Ramos (cell line): ENCODE measurements around the gene CIAO3.
"Not testable (repeated sequence)": the region's sequence is repeated elsewhere in the genome, so short reads cannot be mapped to it uniquely, and the experiment has no call there.

ENCODE experiments used
- in situ Hi-C: fragments of 300-500 bp; cut with MboI; formaldehyde crosslinking; loops from one replicate; pipeline ENCODE4 v1.14.3; 2022; ENCODE audit warnings: low sequenced_read_pairs; ENCODE audit not compliant: unreplicated experiment

The CIAO3 gene

DNA sequence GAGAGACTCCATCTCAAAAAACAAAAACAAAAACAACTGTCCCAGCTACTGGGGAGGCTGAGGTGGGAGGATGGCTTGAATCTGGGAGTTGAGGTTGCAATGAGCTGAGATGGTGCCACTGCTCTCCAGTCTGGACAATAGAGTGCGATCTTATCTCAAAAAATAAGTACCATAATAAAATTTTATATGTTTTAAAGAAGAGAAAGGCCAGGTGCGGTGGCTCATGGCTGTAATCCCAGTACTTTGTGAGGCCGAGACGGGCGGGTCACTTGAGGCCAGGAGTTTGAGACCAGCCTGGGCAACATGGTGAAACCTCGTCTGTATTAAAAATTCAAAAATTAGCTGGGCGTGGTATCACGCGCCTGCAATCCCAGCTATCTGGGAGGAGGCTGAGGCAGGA, 36.0 kb upstream of the CIAO3 start:
- in situ Hi-C loops, result no loop called here

DNA sequence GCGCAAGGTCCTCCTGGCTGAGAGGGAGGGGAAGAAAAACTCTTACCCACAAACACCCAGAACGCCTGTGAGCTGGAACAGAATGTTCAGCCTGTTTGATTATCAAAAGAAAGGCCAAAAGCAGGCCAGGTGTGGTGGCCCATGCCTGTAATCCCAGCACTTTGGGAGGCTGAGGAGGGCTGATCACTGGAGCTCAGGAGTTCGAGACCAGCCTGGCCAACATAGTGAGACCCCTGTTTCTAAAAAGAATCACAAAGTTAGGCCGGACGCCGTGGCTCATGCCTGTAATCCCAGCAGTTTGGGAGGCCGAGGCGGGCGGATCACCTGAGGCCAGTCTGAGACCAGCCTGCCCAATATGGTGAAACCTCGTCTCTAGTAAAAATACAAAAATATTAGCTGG, 35.5 kb upstream of the CIAO3 start:
- in situ Hi-C loops, result not testable (repeated sequence)

DNA sequence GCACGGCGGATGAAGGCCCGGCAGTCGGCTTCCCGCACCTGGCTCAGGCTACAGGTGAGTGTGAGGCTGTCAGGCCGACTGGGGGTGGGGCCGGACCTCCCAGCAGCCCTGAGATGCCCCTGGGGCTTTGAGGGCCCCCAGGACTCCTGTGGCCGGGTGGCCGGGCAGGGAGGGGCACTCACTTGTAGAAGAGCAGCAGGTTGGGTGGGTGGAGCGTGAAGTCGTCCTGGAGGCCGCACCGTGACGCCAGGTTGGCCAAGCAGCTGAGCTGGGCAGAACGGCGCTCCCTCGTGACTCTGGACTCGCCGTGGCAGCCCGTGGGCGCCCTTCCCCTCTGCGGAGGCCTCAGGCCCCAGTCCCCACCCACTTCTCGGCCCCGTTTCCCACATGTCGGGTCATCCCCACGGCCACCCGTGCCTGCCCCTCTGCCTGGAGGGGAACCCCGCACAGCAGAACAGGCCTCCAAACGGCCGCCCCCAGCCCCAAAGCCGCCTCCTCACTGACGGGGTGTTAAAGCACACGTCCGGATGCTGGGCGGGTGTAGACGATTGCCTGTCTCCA, 34.5 kb upstream of the CIAO3 start:
- in situ Hi-C loops, result no loop called here

DNA sequence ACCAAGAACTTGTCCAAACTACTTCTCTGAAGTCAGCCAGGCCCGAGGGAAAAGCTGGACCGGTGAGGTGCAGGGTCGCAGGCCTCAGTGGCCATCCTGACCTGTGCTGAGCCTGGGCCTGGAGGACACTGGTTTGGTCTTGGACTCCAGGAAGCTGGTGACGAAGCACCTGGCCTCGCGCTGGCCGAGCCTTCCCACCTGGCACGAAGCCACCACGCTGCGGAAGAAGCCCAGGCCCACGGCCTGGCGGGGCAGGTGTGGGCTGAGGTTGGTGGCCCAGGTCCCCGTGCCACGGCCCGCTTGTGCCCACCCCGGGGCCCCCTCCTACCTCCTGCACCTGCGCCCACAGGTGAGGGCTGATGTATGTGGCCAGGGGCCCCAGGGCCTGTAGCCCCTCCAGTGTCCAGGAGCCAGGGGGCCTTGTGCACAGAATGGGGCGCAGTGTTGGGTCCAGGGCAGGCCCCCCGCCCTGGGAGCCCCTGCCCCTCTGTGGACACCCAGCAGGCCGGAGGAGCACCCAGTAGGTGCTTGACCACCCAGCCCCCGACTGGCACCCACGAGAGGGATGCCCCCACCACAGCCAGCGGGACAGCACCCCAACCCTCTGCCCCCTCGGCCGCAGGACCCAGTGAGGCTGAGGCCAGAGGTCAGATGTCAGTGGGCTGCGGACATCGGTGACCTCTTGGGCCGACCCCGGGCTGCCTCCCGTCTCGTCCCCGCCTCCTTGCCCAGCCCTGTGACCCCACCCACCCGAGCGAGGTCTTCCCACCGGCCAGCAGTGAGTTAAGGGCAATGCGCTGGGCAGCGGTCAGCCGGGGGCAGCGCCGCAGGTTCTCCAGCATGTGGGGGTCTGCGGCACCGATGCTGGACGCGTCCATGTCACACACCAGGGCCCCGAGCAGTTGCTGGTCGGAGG, 33.5 kb upstream of the CIAO3 start:
- in situ Hi-C loops, result no loop called here

DNA sequence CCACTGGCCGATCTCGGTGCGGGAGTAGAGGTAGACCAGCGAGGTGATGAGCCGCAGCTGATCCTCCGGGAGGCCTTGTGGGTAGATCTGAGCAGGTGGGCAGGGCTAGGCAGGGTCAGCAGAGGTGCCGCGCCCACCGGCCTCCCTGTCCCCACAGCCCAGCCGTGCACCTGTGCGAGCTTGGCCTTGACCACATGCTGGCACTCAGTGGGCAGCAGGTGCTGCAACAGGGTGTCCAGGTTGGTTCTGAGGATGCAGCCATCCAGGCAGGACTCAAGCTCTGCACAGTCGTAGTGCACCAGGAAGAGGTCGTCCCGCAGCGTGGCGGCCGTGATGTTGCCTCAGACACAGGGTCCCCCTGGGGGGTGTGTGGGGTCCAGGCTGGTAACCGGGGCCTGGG, 32.2 kb upstream of the CIAO3 start:
- in situ Hi-C loops, result no loop called here

DNA sequence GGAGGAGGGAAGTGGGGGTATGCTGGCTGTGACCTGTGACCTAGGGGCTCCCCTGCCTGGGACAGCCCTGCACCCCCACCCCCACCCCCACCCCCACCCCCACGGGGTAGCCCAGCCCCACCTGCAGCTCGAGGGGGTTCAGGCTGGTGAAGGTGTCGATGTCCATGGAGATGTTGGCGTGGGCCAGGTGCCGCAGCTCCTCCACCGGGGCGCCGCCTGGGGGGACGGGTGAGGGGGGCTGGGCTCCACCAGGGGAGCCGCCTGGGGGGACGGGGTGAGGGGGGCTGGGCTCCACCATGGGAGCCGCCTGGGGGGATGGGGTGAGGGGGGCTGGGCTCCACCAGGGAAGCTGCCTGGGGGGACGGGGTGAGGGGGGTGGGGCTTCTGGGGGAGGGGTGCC, 29.6 kb upstream of the CIAO3 start:
- in situ Hi-C loops, result no loop called here

DNA sequence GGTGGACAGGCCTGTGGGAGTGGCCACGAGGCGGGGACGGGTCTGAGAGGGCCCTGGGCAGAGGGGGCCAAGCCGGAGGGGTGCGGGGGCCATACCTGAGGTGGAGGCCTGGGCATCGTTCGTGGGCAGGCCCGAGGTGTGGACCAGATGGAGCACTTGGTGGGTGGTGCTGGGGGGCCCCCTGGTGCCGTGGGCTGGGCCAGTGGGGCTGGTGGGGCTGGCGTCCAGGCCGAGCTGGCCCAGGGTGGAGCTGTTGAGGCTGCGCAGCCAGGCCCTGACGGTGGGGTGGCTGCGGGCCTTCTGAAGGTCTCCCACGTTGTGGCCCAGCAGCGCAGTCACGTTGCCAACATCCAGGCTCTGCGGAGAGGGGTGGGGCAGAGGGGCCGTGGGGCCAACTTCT, 29.1 kb upstream of the CIAO3 start:
- in situ Hi-C loops, result no loop called here

DNA sequence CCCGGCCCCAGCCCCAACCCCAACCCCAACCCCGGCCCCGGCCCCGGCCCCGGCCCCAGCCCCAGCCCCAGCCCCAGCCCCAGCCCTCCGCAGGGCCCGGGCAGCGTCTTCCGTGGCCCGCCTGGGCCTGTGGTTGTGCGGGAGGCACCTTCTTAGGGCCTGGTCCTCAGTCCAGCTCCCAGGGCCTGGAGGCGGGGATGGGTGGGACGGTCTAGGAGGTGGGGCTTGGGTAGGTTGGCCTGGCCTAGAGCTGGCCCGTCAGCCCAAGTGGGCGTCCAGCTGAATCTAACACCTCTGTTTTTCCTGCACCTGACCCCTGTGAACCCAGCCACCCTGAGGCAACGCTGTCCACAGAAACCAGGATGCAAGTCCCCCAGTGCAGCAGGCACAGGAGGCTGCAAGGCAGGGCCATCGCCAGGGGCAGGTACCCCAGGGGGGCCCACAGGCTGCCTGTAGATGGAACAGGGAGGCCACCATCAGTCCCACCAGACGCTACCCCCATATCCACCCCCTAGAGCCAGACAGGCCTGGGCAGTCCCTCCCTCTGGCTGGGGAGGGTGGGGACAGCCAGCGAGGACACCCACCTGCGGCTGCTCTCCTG, 28.5 kb upstream of the CIAO3 start:
- in situ Hi-C loops, result no loop called here

DNA sequence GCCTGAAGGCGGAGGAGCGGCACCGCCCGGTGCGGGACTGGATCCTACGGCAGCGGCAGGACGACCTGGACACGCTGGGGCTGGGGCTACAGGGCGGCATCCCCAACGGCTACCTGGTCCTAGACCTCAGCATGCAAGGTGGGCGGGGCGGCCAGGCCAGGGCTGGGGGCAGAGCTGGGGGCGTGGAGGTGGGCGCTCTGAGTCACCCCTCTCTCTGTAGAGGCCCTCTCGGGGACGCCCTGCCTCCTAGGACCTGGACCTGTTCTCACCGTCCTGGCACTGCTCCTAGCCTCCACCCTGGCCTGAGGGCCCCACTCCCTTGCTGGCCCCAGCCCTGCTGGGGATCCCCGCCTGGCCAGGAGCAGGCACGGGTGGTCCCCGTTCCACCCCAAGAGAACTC, 27.6 kb upstream of the CIAO3 start:
- in situ Hi-C loops, result no loop called here

DNA sequence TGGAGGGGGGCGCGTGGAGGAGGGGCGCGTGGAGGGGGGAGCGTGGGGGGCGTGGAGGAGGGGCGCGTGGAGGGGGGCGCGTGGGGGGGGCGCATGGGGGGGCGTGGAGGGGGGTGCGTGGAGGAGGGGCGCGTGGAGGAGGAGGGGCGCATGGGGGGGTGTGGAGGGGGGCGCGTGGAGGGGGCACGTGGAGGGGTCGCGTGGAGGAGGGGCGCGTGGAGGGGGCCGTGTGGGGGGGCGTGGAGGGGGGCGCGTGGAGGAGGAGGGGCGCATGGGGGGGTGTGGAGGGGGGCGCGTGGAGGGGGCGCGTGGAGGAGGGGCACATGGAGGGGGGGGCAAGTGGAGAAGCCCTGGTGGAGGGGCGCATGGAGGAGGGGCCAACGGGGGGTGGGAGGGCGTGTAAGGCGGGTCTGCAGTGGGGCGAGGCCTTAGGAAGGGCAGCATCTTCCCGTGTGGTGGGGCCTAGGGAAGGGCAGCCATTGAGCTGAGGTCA, 27.0 kb upstream of the CIAO3 start:
- in situ Hi-C loops, result no loop called here

DNA sequence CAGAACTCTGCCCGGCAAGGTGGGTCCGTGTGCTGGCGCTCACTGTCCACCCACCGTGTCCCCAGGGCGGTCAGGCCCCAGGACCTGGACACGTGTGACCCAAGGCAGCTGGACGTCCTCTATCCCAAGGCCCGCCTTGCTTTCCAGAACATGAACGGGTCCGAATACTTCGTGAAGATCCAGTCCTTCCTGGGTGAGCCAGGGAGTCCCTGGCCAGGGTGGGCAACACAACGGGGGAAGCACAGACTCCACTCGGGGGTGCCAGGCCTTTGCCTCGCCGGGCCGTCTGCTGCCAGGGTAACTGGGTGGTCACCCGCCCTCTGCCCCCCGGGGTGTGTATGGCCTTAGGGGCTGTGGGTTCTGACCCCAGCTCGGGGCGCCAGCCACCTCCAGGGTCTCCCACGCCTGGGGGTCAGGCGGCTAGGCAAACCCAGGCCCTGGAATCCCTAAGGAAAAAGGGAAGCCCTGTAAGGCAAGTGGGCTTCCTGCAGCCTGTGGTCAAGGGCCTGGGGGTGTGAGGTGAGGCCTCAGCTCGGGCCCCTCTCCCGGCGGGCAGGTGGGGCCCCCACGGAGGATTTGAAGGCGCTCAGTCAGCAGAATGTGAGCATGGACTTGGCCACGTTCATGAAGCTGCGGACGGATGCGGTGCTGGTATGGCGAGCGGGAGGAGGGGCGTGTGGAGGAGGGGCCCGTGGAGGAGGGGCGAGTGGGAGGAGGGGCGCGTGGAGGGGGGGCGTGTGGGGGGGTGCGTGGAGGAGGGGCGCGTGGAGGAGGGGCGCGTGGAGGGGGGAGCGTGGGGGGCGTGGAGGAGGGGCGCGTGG, 26.2 kb upstream of the CIAO3 start:
- in situ Hi-C loops, result no loop called here

DNA sequence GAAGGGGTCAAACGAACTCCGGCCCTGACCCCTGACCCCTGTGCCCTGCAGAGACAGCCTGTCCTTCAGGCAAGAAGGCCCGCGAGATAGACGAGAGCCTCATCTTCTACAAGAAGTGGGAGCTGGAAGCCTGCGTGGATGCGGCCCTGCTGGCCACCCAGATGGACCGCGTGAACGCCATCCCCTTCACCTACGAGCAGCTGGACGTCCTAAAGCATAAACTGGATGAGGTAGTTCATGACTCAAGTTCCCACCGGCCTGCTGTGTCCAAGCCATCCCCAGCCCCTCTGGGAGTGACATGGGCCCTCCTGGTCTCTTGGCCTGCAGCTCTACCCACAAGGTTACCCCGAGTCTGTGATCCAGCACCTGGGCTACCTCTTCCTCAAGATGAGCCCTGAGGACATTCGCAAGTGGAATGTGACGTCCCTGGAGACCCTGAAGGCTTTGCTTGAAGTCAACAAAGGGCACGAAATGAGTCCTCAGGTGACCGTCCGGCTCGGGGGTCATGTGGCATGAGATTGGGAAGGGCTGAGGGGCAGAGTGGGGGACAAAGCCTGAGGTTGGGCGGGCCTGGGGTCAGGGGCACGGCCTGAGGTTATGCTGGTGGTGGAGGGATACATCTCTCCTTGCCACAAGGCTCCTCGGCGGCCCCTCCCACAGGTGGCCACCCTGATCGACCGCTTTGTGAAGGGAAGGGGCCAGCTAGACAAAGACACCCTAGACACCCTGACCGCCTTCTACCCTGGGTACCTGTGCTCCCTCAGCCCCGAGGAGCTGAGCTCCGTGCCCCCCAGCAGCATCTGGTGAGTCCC, 25.4 kb upstream of the CIAO3 start:
- in situ Hi-C loops, result no loop called here

DNA sequence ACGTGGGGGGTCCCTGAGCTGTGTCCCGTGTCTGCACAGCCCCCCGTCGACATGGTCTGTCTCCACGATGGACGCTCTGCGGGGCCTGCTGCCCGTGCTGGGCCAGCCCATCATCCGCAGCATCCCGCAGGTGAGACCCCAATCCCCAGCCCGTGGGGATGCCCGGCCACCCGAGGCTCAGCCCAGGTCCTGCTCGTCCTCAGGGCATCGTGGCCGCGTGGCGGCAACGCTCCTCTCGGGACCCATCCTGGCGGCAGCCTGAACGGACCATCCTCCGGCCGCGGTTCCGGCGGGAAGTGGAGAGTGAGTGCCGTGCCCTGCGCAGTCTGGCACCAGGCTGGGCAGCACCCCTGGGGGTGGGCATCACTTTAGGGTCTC, 24.7 kb upstream of the CIAO3 start:
- in situ Hi-C loops, result no loop called here

DNA sequence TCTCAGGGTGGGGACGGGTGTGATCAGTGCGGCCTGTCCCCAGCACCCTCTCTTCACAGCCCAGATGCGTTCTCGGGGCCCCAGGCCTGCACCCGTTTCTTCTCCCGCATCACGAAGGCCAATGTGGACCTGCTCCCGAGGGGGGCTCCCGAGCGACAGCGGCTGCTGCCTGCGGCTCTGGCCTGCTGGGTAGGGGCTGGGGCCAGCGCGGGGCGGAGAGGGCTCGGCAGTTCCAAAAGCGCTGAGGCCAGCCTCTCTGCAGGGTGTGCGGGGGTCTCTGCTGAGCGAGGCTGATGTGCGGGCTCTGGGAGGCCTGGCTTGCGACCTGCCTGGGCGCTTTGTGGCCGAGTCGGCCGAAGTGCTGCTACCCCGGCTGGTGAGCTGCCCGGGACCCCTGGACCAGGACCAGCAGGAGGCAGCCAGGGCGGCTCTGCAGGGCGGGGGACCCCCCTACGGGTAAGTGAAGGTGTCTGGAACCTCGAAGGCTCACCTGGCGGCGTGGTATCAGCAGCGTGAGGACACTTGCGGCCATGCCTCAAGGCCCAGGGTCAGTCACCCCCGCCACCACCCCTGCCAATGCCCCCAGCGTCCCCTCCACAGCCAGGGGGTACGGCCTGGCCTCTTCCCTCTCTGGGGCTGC, 24.2 kb upstream of the CIAO3 start:
- in situ Hi-C loops, result no loop called here

DNA sequence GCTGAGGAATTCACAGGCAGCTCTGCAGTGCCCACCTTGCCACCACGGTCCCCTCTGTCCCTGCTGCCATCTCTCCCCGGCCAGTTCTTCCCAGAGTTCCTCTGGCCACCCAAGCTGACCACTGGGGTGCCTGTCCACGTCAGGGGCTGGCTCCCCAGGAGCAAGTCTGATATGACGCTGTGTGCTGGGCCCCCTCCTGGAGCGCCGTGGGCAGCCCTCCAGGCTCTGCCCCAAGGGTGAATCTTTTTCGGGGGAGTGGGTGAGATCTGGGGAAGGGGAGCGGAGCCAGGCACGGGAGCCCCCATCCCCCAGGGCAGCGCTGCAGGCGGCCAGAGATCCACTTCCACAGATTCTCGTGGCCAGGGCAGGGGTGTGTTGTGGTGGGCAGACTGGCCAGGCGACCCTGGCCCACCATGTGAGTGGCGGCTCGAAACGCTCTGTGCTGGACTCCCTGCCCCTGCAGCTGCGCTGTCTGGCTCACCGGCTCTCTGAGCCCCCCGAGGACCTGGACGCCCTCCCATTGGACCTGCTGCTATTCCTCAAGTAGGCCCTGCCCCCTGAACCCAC, 23.5 kb upstream of the CIAO3 start:
- in situ Hi-C loops, result no loop called here

DNA sequence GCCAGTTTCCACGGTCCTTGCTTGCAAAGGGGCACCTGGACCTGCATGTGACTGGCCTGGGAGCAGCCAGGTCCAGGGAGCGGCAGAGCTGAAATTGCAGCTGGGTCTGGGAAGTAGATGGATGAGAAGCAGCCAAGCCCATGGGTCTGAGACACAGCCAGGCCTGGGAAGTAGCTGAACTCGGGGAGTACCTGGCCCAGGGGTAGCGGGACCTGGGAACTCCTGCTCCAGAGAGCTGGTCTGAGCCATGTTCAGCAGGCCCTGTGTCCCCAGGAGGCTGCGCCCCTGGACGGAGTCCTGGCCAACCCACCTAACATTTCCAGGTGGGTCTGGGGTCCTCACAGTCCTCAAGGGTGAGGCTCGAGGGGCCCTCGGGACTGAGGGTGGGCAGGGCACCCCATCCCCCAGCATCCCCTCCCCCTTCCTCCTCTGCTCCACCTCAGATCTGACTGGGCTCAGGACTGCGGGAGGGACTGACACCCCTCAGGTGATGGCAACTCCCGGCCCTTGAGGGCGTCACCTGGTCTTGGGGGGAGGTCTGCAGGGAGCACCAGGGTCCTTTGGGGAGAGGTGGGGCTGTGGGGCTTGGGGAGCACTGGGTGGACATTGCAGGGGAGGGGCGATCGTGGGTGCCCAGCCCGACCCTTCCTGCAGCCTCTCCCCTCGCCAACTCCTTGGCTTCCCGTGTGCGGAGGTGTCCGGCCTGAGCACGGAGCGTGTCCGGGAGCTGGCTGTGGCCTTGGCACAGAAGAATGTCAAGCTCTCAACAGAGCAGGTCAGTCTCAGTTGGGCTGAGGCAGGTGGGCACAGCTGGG, 22.8 kb upstream of the CIAO3 start:
- in situ Hi-C loops, result no loop called here

DNA sequence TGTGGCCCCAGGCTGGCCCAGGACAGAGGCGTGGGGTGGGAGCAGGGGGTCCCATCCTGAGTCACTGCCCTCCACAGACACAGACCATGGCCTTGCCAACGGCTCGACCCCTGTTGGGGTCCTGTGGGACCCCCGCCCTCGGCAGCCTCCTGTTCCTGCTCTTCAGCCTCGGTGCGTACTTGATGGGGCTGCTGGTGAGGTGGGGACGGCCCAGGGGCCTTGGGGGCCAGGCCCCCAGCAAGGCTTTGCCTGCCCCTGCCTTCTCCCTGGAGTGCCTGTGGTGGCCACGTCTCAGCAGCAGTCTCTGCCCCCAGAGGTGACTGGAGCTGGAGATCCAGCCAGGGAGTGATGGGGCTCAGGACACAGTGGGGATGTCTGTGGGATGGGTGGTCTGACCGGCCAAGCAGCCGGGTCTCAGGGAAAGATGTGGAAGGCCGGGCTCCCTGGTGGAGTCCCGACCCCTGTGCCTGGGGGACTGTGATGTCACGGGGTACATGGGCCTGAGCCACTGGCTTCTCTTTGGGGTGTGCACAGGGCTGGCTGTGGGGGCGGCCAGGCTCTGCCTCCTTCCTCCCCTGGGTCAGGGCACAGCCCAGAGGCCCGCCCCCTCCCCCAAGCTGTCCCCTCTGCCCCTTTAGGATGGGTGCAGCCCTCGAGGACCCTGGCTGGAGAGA, 21.9 kb upstream of the CIAO3 start:
- in situ Hi-C loops, result no loop called here
